Body of pancreas (tissue), 4 donors: ENCODE results near the gene AK4. TPM values are rescaled to one million over a fixed set of nuclear protein-coding genes. Genes with fewer than 3 reads are reported as not detected.

Experiments used
- ATAC-seq: fragments of 150-250 bp; one replicate; pipeline ENCODE4 v1.9.1; 2016
- DNase-seq, 4 donors: peaks; one replicate each; pipeline ENCODE4 v3.0.0-alpha.2; 2019
- H3K27ac ChIP-seq, 4 donors: fragments of 200-600 bp; sonication (generic); 1 replicate in 3 of 4; 2 replicates in 1 of 4; pipeline versions ENCODE4 v1.5.1 to v1.6.1; 2016 to 2019; ENCODE audit warnings: mild to moderate bottlenecking in 1 of 4, mixed read lengths in 1 of 4, moderate library complexity in 1 of 4
- H3K27me3 ChIP-seq, 2 donors: fragments of 200-600 bp; sonication (generic); one replicate each; pipeline ENCODE4 v1.6.0; 2016; ENCODE audit warnings: mild to moderate bottlenecking in 1 of 2
- H3K36me3 ChIP-seq, 2 donors: fragments of 200-600 bp; sonication (generic); replicated peaks in 1 of 2; 2 replicates each; pipeline ENCODE4 v1.5.1; 2016; ENCODE audit warnings: low read depth in 2 of 2; ENCODE audit not compliant: insufficient read depth in 1 of 2
- H3K4me1 ChIP-seq: fragments of 200-600 bp; sonication (generic); one replicate; pipeline ENCODE4 v1.6.0; 2016
- H3K4me3 ChIP-seq, 2 donors: fragments of 200-600 bp; sonication (generic); 1 replicate in 1 of 2; 2 replicates in 1 of 2; pipeline ENCODE4 v1.5.1; 2016 to 2019
- H3K9me3 ChIP-seq, 3 donors: fragments of 200-600 bp; sonication (generic); 1 replicate in 2 of 3; 2 replicates in 1 of 3; pipeline ENCODE4 v1.5.1; 2016
- POLR2A ChIP-seq, 3 donors: fragments of 450-650 bp; IDR thresholded peaks; one replicate each; pipeline ENCODE4 v1.6.1; 2016; ENCODE audit warnings: antibody characterized with exemption in 3 of 3, mild to moderate bottlenecking in 2 of 3
- WGBS, 2 donors: methylation state at CpG; one replicate each; pipeline ENCODE4 v1.1.5; 2017; 5-methylcytosine and 5-hydroxymethylcytosine counted together
- intact Hi-C: fragments of 100-400 bp; cut with DNase I; formaldehyde crosslinking; loops from one replicate; pipeline ENCODE4 v1.15.1; 2023
- total RNA-seq, 2 donors: library from RNA; depleted of rRNA; stranded (reverse); fragments of >200 nt; gene quantifications; one replicate each; pipeline ENCODE4 v1.1.0, GENCODE V29; 2016
- TF ChIP-seq, protein P1 (sequence below), 7 experiments: fragments of 450-650 bp in 4 of 7; fragments of 200-600 bp in 3 of 7; sonication (generic) in 3 of 7; IDR thresholded peaks; one replicate each; pipeline ENCODE4 v1.5.1; 2016 to 2019; ENCODE audit warnings: antibody characterized with exemption in 7 of 7

AK4 gene
- total RNA-seq, 2 donors from 2014 or later = 8.8 to 20.4 TPM

DNA sequence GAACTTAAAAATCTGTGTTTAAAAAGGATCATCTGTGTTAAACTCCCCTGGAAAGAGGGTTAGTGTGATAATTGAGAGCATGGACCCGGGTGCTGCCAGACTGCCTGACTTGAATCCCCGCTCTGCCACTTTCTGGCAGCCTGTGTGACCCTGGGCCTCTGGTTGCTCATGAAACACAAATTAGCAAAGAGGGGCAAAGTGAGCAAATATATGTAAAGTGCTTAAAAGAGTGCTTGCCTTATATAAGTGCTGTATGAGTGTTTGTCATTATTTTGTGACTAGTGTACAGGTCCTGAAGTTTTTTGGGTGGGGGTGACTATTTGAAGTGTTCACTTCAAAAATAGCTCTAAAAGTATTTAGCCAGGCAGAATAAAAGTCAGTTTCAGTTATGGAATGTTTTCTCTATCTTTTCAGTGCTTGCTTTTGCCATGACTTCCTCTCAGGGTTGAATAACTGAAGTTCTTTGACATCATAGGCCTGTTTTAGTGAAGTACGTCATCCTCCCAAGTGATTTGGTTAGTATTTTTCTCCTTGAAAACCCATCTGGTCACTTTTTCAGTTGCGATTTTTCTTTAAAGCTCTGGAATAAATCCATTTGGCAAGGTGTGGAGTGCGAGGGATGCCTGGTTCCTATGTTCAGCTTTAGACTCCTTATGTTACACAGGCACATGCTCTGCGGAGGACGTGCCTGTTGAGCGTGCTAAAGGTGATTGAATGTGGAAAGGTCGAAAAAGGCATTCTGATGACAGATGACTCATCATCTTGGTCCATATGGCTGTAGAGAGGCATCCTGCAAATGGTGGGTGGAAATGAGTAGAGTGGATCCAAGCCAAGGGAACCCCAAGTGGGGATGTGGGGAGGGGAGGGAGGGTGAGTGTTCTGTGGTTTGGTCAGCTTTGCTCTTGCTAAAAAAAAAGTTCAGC lies 47.8 kb downstream of the AK4 start:
- H3K4me1 ChIP-seq = no peaks in the 10 kb centered on the region
- no peaks in the 10 kb centered on the region for H3K9me3 ChIP-seq
- intact Hi-C loops = no loop called here
- ATAC-seq (no peak), DNase-seq (peak in 1 of 4 donors; percentile 8)
- WGBS, 2 donors = 77 to 89% methylated on average over 9 of the region's 9 CpGs
- TF ChIP-seq POLR2A (IDR thresholded peaks at IDR 0.05) = no peak
- TF ChIP-seq, protein P1, sequence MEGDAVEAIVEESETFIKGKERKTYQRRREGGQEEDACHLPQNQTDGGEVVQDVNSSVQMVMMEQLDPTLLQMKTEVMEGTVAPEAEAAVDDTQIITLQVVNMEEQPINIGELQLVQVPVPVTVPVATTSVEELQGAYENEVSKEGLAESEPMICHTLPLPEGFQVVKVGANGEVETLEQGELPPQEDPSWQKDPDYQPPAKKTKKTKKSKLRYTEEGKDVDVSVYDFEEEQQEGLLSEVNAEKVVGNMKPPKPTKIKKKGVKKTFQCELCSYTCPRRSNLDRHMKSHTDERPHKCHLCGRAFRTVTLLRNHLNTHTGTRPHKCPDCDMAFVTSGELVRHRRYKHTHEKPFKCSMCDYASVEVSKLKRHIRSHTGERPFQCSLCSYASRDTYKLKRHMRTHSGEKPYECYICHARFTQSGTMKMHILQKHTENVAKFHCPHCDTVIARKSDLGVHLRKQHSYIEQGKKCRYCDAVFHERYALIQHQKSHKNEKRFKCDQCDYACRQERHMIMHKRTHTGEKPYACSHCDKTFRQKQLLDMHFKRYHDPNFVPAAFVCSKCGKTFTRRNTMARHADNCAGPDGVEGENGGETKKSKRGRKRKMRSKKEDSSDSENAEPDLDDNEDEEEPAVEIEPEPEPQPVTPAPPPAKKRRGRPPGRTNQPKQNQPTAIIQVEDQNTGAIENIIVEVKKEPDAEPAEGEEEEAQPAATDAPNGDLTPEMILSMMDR (IDR thresholded peaks at IDR 0.05) = no peak
- H3K36me3 ChIP-seq = no peaks in the 10 kb centered on the region
- no peak overlapping the region for H3K4me3 ChIP-seq
- no peak overlapping the region for H3K27ac ChIP-seq
- no peaks in the 10 kb centered on the region for H3K27me3 ChIP-seq

DNA sequence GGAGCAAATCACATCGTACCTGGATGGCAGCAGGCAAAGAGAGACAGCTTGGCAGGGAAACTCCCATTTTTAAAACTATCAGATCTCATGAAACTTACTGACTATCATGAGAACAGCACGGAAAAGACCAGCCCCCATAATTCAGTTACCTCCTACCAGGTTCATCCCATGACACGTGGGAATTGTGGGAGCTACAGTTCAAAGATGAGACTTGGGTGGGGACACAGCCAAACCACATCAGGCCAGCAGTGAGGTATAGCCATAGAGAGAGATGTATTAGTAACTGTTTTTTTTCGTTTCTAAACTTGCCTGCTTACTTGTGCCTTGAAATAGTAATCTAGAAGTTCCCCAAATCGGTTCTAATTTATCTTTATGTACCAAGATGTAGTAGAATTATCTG lies 48.9 kb downstream of the AK4 start:
- Histone ChIP-seq H3K4me3 (no peak overlapping the region), H3K9me3 (no peaks in the 10 kb centered on the region), H3K36me3 (no peaks in the 10 kb centered on the region), H3K27ac (no peak overlapping the region), H3K27me3 (no peaks in the 10 kb centered on the region), H3K4me1 (no peaks in the 10 kb centered on the region)
- DNase-seq (no peak), ATAC-seq (no peak)
- intact Hi-C loops = no loop called here
- TF ChIP-seq, protein P1 (IDR thresholded peaks at IDR 0.05) = no peak
- no peak for TF ChIP-seq POLR2A (IDR thresholded peaks at IDR 0.05)
- WGBS, 2 donors = 72 to 80% methylated on average over 5 of the region's 5 CpGs

DNA sequence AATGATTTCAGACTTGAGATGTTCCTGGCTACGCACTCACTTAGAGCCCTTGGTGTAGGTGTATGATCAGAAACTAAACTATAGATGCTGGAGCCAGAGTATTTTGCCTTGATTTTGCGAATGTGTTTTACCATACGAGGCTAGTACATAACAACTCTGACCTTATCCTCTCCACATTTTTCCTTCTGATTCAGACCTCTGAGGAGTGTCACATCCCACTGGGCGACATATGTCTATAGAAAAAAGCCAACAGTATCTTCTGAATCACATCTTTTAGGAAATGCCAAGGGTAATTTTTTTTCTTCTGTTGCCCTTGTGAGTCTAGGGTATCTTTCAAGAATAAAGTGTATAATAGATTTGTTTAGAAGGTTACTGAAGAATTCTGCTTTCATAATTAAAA lies 49.6 kb downstream of the AK4 start:
- H3K27me3 ChIP-seq = no peaks in the 10 kb centered on the region
- H3K27ac ChIP-seq = no peak overlapping the region
- H3K9me3 ChIP-seq = no peaks in the 10 kb centered on the region
- WGBS, 2 donors = 88 to 90% methylated on average over 4 of the region's 4 CpGs
- DNase-seq (no peak), ATAC-seq (no peak)
- H3K4me3 ChIP-seq = no peak overlapping the region
- no peaks in the 10 kb centered on the region for H3K36me3 ChIP-seq
- intact Hi-C loops = no loop called here
- TF ChIP-seq, protein P1 (IDR thresholded peaks at IDR 0.05) = no peak
- TF ChIP-seq POLR2A (IDR thresholded peaks at IDR 0.05) = no peak
- no peaks in the 10 kb centered on the region for H3K4me1 ChIP-seq

DNA sequence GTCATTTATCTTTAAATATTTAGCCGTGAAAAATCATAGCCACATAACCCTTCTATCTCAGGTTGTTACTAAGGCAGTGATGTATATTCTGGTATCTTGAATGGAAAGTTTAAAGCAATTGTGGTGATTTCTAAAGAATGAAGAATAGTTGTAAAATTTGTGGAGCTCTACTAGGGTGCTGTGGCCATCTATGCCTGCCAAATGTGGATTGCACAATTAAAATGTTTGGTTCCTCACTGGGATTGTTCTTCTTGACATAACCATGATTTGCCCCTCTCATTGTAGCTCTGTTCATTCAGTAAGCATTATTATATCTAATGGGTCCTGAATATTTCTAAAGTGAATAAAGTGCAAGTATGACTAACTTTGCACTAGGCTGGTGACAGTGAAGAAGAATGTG lies 50.1 kb downstream of the AK4 start:
- ATAC-seq (no peak), DNase-seq (no peak)
- no peaks in the 10 kb centered on the region for H3K9me3 ChIP-seq
- no peaks in the 10 kb centered on the region for H3K36me3 ChIP-seq
- H3K4me3 ChIP-seq = no peak overlapping the region
- H3K27ac ChIP-seq = no peak overlapping the region
- no peaks in the 10 kb centered on the region for H3K4me1 ChIP-seq
- intact Hi-C loops = no loop called here
- TF ChIP-seq POLR2A (IDR thresholded peaks at IDR 0.05) = no peak
- TF ChIP-seq, protein P1 (IDR thresholded peaks at IDR 0.05) = no peak
- WGBS, 2 donors = 30 to 34% methylated on average over 1 of the region's 1 CpG
- H3K27me3 ChIP-seq = no peaks in the 10 kb centered on the region
